Heart left ventricle (tissue), 13 donors: Measurements from ENCODE around the gene EMP2.

Experiments used
- POLR2A ChIP-seq, 2 donors: fragments of 450-650 bp; IDR thresholded peaks; one replicate each; pipeline ENCODE4 v1.6.1; 2017; ENCODE audit warnings: antibody characterized with exemption in 2 of 2, mild to moderate bottlenecking in 2 of 2, moderate library complexity in 2 of 2
- TF ChIP-seq, protein P1 (sequence below), 12 donors: fragments of 200-600 bp; sonication (generic) in 4 of 12; IDR thresholded peaks; one replicate each; pipeline versions ENCODE4 v1.5.0 to v1.8.0; 2018 to 2022; ENCODE audit warnings: antibody characterized with exemption in 12 of 12, mild to moderate bottlenecking in 5 of 12
- donor health status: ischemic (EF 13 %, LVEDD 7.1; RV severe dilation, severe dysfunction).
- donor health status: DM: no; HTN: yes; CAD: no.
- donor health status: DM: no; HTN: no; CAD: no.
- donor health status: ischemic (EF 25% LVEDD 6.9; RV normal size, moderate dysfunction).
- donor health status: ischemic (EF 25% LVEDD 5.7; RV mildly dilated, moderate dysfunction).
- donor health status: ischemic (EF 35%, LVEDD 5.7; RV mildly dilated, moderate dysfunction).
- donor health status: nonischemic (EF 11% LVEDD 7.7; RV severe dilation, severe dysfunction).
- donor health status: DM: yes; HTN: yes; CAD: no.
- donor health status: PGD.
- donor health status: ischemic (EF 29% LVEDD 5.4; RV normal size, mild dysfunction).
- donor health status: nonischemic (EF 23%, LVEDD 6.1; RV moderate dilation, normal function).

DNA sequence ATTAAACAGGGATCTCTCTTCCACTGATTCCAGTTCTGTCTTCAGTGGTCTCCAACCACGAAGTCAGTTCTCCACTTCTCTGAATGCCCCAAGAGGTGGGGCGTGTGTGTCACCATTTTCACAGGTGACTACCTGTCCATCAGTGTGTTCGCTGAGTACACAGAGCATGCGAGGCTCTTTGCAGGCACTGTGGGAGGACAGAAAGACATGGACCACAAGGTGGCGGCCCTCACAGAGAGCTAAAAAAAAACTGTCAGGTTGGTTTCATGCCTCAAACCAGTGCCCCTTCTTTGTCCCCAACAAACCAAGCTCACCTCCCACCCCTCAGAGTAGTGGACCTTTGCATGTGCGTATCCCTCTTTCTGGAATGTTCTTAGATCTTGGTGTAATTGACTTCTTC is 13.8 kb downstream of the EMP2 start:
- TF ChIP-seq POLR2A (IDR thresholded peaks at IDR 0.05): no peak
- TF ChIP-seq, protein P1, sequence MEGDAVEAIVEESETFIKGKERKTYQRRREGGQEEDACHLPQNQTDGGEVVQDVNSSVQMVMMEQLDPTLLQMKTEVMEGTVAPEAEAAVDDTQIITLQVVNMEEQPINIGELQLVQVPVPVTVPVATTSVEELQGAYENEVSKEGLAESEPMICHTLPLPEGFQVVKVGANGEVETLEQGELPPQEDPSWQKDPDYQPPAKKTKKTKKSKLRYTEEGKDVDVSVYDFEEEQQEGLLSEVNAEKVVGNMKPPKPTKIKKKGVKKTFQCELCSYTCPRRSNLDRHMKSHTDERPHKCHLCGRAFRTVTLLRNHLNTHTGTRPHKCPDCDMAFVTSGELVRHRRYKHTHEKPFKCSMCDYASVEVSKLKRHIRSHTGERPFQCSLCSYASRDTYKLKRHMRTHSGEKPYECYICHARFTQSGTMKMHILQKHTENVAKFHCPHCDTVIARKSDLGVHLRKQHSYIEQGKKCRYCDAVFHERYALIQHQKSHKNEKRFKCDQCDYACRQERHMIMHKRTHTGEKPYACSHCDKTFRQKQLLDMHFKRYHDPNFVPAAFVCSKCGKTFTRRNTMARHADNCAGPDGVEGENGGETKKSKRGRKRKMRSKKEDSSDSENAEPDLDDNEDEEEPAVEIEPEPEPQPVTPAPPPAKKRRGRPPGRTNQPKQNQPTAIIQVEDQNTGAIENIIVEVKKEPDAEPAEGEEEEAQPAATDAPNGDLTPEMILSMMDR (IDR thresholded peaks at IDR 0.05): no peak
